Stimulated activated effector memory CD8-positive, alpha-beta T cell treated with anti-CD3 and anti-CD28 coated beads, Interleukin-12 subunit alpha, Interleukin-12 subunit beta, amount 100 ng/mL, for 72 hours (primary cell): ENCODE data around the gene COPZ2.
"Not testable (repeated sequence)": the region's sequence is repeated elsewhere in the genome, so short reads cannot be mapped to it uniquely, and the experiment has no call there.

Experiments used
- ATAC-seq: fragments of 150-1000 bp; cut with Tn5 transposase; 2 replicates; pipeline ENCODE4 v1.10.0; 2021
- DNase-seq, 2 donors: peaks; one replicate each; pipeline ENCODE4 v3.0.0; 2021 to 2022; ENCODE audit warnings: low spot score in 2 of 2
- H3K27ac Mint-ChIP-seq: one replicate; pipeline ENCODE4 v1.8.0; 2022; ENCODE audit warnings: mild to moderate bottlenecking, mixed read lengths
- H3K36me3 Mint-ChIP-seq: one replicate; pipeline ENCODE4 v1.8.0; 2022; ENCODE audit warnings: mild to moderate bottlenecking, mixed read lengths
- H3K4me1 Mint-ChIP-seq: one replicate; pipeline ENCODE4 v1.8.0; 2022; ENCODE audit warnings: mixed read lengths
- H3K4me3 Mint-ChIP-seq: one replicate; pipeline ENCODE4 v1.8.0; 2022; ENCODE audit warnings: mild to moderate bottlenecking, mixed read lengths
- H3K9me3 Mint-ChIP-seq: one replicate; pipeline ENCODE4 v1.8.0; 2022; ENCODE audit warnings: mixed read lengths

COPZ2 gene

DNA sequence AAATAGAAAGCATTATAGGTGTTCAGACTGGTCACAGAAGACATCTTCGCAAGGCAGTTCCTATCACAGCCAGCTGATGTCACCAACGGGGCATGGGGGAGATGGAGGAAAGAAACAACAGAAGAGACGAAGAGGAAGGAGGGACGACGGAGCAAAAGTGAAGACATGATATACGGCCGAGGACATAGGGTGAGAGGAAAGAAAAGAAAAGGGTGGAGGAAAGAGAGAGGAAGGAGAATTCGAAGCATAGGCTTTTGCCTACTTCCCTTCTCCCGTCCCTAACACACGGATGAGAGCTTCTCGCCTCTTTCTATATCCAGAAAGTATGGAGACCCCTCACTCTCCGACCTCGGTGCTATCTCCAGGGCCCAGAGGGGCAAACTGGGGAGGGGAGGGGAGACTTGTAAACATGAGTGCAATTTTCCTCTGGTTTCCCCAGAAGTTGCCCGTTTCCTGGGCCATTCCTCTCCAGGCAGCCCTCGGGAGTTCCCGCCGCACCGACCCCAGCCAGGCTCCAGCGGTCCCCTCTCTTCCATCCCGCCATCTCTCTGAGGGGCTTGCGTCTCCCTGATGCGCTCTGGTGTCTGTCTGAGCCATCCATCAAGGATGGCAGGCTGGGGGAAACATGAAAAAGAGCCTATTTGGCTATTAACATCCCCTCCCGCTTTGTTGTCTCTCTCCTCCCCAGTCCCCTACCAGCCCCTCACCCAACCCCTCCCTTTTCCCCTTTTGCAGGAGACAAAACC lies 26.0 kb downstream of the COPZ2 start:
- Mint-ChIP-seq H3K27ac (no peak overlapping the region), H3K4me1 (peaks cover 16% of the 10 kb centered on the region), H3K36me3 (no peaks in the 10 kb centered on the region), H3K4me3 (peak overlapping the region; percentile 63), H3K9me3 (no peaks in the 10 kb centered on the region)
- ATAC-seq (peak; percentile 80), DNase-seq (peak in 1 of 2 donors; percentile 66)

DNA sequence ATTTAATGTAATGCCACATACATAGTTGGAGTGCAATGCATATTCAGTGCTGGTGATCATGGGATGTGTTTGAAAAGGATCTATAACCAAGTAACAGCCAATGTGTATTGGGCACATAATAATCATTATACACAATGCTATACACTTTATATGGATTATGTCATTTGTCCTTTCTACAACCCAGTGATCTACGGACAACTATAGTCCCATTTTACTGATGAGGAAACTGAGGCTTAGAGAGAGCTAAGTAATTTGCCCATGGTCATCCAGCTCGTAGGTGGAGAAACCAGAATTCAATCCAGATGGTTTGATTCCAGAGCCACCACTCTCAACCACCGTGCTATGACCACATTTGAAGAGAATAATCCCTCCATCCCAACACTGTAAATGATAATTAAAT lies 27.4 kb downstream of the COPZ2 start:
- H3K27ac Mint-ChIP-seq, result no peak overlapping the region
- ATAC-seq (no peak), DNase-seq (no peak)
- no peak overlapping the region for H3K4me3 Mint-ChIP-seq
- H3K4me1 Mint-ChIP-seq, result peaks cover 12% of the 10 kb centered on the region
- no peaks in the 10 kb centered on the region for H3K36me3 Mint-ChIP-seq
- no peaks in the 10 kb centered on the region for H3K9me3 Mint-ChIP-seq

- H3K27ac Mint-ChIP-seq, result no peak overlapping the region
- DNase-seq, result no peak
- no peaks in the 10 kb centered on the region for H3K9me3 Mint-ChIP-seq
- H3K4me1 Mint-ChIP-seq, result peaks cover 11% of the 10 kb centered on the region
- no peaks in the 10 kb centered on the region for H3K36me3 Mint-ChIP-seq
- no peak for ATAC-seq
- H3K4me3 Mint-ChIP-seq, result no peak overlapping the region
These were observed 30.5 kb downstream of the COPZ2 start for GRCh38 chr17:48006936-48007709.

GRCh38 chr17:48004983-48005382 lies 32.6 kb downstream of the COPZ2 start:
- Mint-ChIP-seq H3K36me3 (no peaks in the 10 kb centered on the region), H3K4me3 (no peak overlapping the region), H3K4me1 (no peaks in the 10 kb centered on the region), H3K9me3 (no peaks in the 10 kb centered on the region), H3K27ac (no peak overlapping the region)
- ATAC-seq (peak; percentile 40), DNase-seq (no peak)

DNA sequence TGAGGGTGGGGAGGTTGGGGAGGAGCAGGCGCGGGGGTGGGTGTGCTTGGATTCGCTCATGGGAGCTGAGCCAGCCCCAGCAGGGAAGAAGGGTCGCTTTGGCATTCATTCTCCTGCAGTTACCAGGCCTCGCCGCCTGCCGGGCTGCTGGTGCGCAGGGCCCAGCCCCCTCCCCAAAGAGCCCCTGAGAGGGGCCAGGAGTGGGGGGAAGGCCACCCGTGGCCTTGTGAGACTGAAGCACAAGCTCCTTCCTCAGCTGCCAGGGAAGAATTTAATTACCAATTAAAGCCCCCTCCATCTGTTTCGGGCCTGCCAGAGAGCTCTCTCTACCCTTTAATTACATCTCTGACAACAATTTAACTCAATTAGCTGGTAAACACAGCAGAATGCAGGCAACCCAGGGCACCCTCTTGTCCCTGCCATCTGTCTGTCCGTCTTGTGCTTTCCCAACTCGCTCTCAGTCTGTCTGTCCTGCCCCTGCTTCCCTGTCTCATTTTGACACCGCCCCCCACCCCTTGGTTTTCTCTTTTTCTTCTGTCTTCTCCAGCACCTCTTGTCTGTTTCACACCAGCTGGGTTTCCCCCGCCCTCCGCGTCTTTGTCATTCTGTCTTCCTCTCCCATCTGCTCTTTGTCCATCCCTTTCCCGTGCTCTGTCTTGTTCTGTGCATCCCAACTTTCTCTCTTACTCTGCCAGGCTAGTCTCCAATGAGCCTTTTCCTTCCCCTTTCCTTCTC lies 34.0 kb downstream of the COPZ2 start:
- ATAC-seq, result no peak
- Mint-ChIP-seq H3K4me3 (no peak overlapping the region), H3K9me3 (no peaks in the 10 kb centered on the region), H3K27ac (no peak overlapping the region), H3K36me3 (no peaks in the 10 kb centered on the region), H3K4me1 (no peaks in the 10 kb centered on the region)
- DNase-seq, result no peak

GRCh38 chr17:48002916-48003416 lies 34.6 kb downstream of the COPZ2 start:
- no peak overlapping the region for H3K4me3 Mint-ChIP-seq
- no peaks in the 10 kb centered on the region for H3K36me3 Mint-ChIP-seq
- ATAC-seq (no peak), DNase-seq (no peak)
- H3K9me3 Mint-ChIP-seq, result no peaks in the 10 kb centered on the region
- H3K4me1 Mint-ChIP-seq, result no peaks in the 10 kb centered on the region
- no peak overlapping the region for H3K27ac Mint-ChIP-seq

GRCh38 chr17:48002266-48002915 lies 35.2 kb downstream of the COPZ2 start:
- no peak for ATAC-seq
- Mint-ChIP-seq H3K9me3 (no peaks in the 10 kb centered on the region), H3K36me3 (no peaks in the 10 kb centered on the region), H3K4me1 (no peaks in the 10 kb centered on the region), H3K27ac (no peak overlapping the region), H3K4me3 (no peak overlapping the region)
- no peak for DNase-seq

GRCh38 chr17:48001657-48002056 lies 35.9 kb downstream of the COPZ2 start:
- DNase-seq, H3K36me3 Mint-ChIP-seq, H3K9me3 Mint-ChIP-seq, H3K4me1 Mint-ChIP-seq, H3K4me3 Mint-ChIP-seq, H3K27ac Mint-ChIP-seq, ATAC-seq: not testable (repeated sequence)

GRCh38 chr17:48001197-48001596 lies 36.4 kb downstream of the COPZ2 start:
- no peaks in the 10 kb centered on the region for H3K9me3 Mint-ChIP-seq
- DNase-seq (no peak), ATAC-seq (no peak)
- H3K27ac Mint-ChIP-seq, result no peak overlapping the region
- H3K4me3 Mint-ChIP-seq, result no peak overlapping the region
- no peaks in the 10 kb centered on the region for H3K36me3 Mint-ChIP-seq
- H3K4me1 Mint-ChIP-seq, result no peaks in the 10 kb centered on the region

- H3K9me3 Mint-ChIP-seq, result no peaks in the 10 kb centered on the region
- ATAC-seq, result peak; percentile 43
- no peaks in the 10 kb centered on the region for H3K4me1 Mint-ChIP-seq
- DNase-seq, result no peak
- H3K36me3 Mint-ChIP-seq, result no peaks in the 10 kb centered on the region
- no peak overlapping the region for H3K4me3 Mint-ChIP-seq
- H3K27ac Mint-ChIP-seq, result no peak overlapping the region
These were observed 38.0 kb downstream of the COPZ2 start for GRCh38 chr17:47999582-47999981.

GRCh38 chr17:47998044-47998443 lies 39.6 kb downstream of the COPZ2 start:
- Mint-ChIP-seq H3K27ac (no peak overlapping the region), H3K4me1 (no peaks in the 10 kb centered on the region), H3K4me3 (no peak overlapping the region), H3K36me3 (no peaks in the 10 kb centered on the region), H3K9me3 (no peaks in the 10 kb centered on the region)
- DNase-seq (no peak), ATAC-seq (no peak)

GRCh38 chr17:47997586-47997985 lies 40.0 kb downstream of the COPZ2 start:
- no peak for DNase-seq
- Mint-ChIP-seq H3K4me3 (no peak overlapping the region), H3K9me3 (no peaks in the 10 kb centered on the region), H3K36me3 (no peaks in the 10 kb centered on the region), H3K27ac (no peak overlapping the region), H3K4me1 (no peaks in the 10 kb centered on the region)
- ATAC-seq, result no peak

GRCh38 chr17:47996201-47996600 lies 41.4 kb downstream of the COPZ2 start:
- Mint-ChIP-seq H3K4me1 (no peaks in the 10 kb centered on the region), H3K9me3 (no peaks in the 10 kb centered on the region), H3K36me3 (no peaks in the 10 kb centered on the region), H3K27ac (no peak overlapping the region), H3K4me3 (no peak overlapping the region)
- ATAC-seq (no peak), DNase-seq (no peak)

DNA sequence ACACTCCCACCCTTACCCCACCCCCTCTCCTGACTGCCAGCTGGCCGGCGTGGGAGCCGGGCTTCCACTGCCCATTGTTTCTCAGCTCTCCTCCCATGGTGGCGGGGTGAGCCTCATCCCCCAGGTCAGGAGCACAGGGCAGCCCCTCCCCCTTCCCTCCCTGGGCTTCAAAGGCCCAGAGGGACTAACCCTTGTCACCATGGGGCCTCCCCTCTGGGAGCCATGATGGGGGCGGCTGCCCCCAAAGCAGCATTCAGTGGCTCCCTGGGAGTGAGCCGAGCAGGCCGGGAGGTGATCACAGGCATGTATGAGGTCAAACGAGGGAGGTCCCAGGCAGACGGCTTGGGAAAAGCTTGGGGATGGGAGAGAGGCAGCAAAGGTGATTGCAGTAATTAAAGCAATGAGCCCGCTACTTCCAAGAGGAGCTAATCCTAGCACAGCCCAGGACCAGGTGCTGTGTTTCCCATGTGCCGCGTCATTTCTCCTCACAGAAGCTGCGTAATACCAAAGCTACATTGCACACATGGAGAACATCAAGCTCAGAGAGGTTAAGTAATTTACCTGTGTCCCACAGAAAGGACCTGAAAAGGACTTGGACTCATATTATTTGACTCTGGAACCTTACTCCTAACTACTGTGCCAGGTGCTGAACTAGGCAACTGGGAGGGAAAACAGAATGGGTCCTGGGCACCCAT lies 42.2 kb downstream of the COPZ2 start:
- Mint-ChIP-seq H3K4me1 (no peaks in the 10 kb centered on the region), H3K36me3 (no peaks in the 10 kb centered on the region), H3K27ac (no peak overlapping the region), H3K4me3 (no peak overlapping the region), H3K9me3 (no peaks in the 10 kb centered on the region)
- DNase-seq (no peak), ATAC-seq (no peak)

GRCh38 chr17:47994724-47995123 lies 42.9 kb downstream of the COPZ2 start:
- no peaks in the 10 kb centered on the region for H3K9me3 Mint-ChIP-seq
- no peak for DNase-seq
- H3K4me3 Mint-ChIP-seq, result no peak overlapping the region
- H3K27ac Mint-ChIP-seq, result no peak overlapping the region
- H3K4me1 Mint-ChIP-seq, result peaks cover 3% of the 10 kb centered on the region
- H3K36me3 Mint-ChIP-seq, result no peaks in the 10 kb centered on the region
- peak; percentile 8 for ATAC-seq
